ENCODE measurements around the gene PRR12. TPM values are rescaled to one million over a fixed set of nuclear protein-coding genes. Genes with fewer than 3 reads are reported as not detected.

The PRR12 gene
- total and polyA plus RNA-seq, 2 donors from 2014 or later = 4.9 to 27.4 TPM

DNA sequence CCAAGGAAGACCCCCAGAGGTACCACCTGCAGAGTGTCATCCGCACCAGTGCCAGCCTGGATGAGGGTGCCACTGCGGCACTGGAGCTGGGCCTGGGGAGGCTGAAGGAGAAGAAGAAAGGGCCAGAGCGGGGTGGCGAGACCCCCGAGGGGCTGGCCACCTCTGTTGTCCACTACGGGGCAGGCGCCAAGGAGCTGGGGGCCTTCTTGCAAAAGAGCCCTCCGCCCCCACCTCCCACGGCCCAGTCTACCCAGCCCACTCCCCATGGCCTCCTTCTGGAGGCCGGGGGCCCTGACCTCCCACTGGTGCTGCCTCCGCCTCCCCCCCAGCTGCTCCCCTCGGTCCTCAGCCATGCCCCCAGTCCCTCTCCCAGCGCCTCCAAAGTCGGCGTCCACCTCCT lies 5.4 kb downstream of the PRR12 start:
- Histone ChIP-seq H3K9ac (ENCODE audit: low read length in 3 of 3) (no peak overlapping the region), H3K36me3 (ENCODE audit: control insufficient read depth in 2 of 3, insufficient read depth in 3 of 3, low read length in 3 of 3) (peaks cover 2 to 24% (median 2%) of the 10 kb centered on the region in 3 donors), H3K4me1 (ENCODE audit: control insufficient read depth in 2 of 3, insufficient read depth in 2 of 3, low read depth in 1 of 3, low read length in 3 of 3) (peaks cover 0 to 11% (median 0%) of the 10 kb centered on the region in 3 donors), H3K4me3 (ENCODE audit: low read length in 3 of 3) (no peak overlapping the region), H3K27me3 (ENCODE audit: control insufficient read depth, insufficient read depth, low read length) (no peaks in the 10 kb centered on the region), H3K9me3 (ENCODE audit: control insufficient read depth in 2 of 3, insufficient read depth in 1 of 3, low read length in 3 of 3) (no peaks in the 10 kb centered on the region), H3K27ac (ENCODE audit: low read depth in 2 of 2, low read length in 2 of 2) (no peak overlapping the region)
- intact Hi-C loops (cut with DNase I) = no loop called here
- DNase-seq (no peak), FAIRE-seq (no peak)
- TF ChIP-seq CTCF (IDR thresholded peaks at IDR 0.05; ENCODE audit: borderline replicate concordance, extremely low read depth, insufficient read depth) = no peak

DNA sequence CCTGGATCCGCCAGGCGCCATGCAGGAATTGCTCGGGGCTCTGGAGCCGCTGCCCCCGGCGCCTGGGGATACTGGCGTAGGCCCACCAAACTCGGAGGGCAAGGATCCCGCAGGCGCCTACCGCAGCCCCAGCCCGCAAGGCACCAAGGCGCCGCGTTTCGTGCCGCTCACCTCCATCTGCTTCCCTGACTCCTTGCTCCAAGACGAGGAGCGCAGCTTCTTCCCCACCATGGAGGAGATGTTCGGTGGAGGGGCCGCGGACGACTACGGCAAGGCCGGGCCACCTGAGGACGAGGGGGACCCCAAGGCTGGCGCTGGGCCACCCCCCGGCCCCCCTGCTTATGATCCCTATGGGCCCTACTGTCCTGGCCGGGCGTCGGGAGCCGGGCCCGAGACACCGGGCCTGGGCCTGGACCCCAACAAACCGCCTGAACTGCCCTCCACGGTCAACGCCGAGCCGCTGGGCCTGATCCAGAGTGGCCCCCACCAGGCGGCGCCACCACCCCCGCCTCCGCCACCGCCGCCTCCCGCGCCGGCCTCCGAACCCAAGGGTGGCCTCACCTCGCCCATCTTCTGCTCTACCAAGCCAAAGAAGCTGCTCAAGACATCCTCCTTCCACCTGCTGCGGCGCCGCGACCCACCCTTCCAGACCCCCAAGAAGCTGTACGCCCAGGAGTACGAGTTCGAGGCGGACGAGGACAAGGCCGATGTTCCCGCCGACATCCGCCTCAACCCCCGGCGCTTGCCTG lies 6.1 kb downstream of the PRR12 start:
- no peak for TF ChIP-seq CTCF (IDR thresholded peaks at IDR 0.05; ENCODE audit: borderline replicate concordance, extremely low read depth, insufficient read depth)
- no peak overlapping the region for H3K4me3 ChIP-seq (ENCODE audit: low read length in 3 of 3)

DNA sequence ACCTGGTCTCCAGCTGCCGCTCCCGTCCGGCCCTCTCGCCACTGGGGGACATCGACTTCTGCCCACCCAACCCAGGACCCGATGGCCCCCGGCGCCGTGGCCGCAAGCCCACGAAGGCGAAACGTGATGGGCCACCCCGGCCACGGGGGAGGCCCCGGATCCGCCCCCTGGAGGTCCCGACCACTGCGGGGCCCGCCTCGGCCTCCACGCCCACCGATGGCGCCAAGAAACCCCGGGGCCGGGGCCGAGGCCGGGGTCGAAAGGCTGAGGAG lies 6.7 kb downstream of the PRR12 start:
- no peak for FAIRE-seq
- no peak overlapping the region for H3K27ac ChIP-seq (ENCODE audit: low read depth in 2 of 2, low read length in 2 of 2)
- H3K27me3 ChIP-seq (ENCODE audit: control insufficient read depth, insufficient read depth, low read length) = no peaks in the 10 kb centered on the region
- intact Hi-C loops (cut with DNase I) = no loop called here
- H3K4me3 ChIP-seq (ENCODE audit: low read length in 3 of 3) = no peak overlapping the region
- H3K9ac ChIP-seq (ENCODE audit: low read length in 3 of 3) = no peak overlapping the region
- peaks cover 0 to 6% (median 0%) of the 10 kb centered on the region in 3 donors for H3K4me1 ChIP-seq (ENCODE audit: control insufficient read depth in 2 of 3, insufficient read depth in 2 of 3, low read depth in 1 of 3, low read length in 3 of 3)
- H3K9me3 ChIP-seq (ENCODE audit: control insufficient read depth in 2 of 3, insufficient read depth in 1 of 3, low read length in 3 of 3) = no peaks in the 10 kb centered on the region
- DNase-seq = no peak
- TF ChIP-seq CTCF (IDR thresholded peaks at IDR 0.05; ENCODE audit: borderline replicate concordance, extremely low read depth, insufficient read depth) = no peak
- H3K36me3 ChIP-seq (ENCODE audit: control insufficient read depth in 2 of 3, insufficient read depth in 3 of 3, low read length in 3 of 3) = peaks cover 5 to 30% (median 5%) of the 10 kb centered on the region in 3 donors

More for the DNA sequence above, 6.1 kb downstream of the PRR12 start:
- peaks cover 0 to 11% (median 0%) of the 10 kb centered on the region in 3 donors for H3K4me1 ChIP-seq (ENCODE audit: control insufficient read depth in 2 of 3, insufficient read depth in 2 of 3, low read depth in 1 of 3, low read length in 3 of 3)
- H3K9me3 ChIP-seq (ENCODE audit: control insufficient read depth in 2 of 3, insufficient read depth in 1 of 3, low read length in 3 of 3) = no peaks in the 10 kb centered on the region
- H3K27me3 ChIP-seq (ENCODE audit: control insufficient read depth, insufficient read depth, low read length) = no peaks in the 10 kb centered on the region
- intact Hi-C loops (cut with DNase I) = no loop called here
- H3K27ac ChIP-seq (ENCODE audit: low read depth in 2 of 2, low read length in 2 of 2) = no peak overlapping the region
- H3K9ac ChIP-seq (ENCODE audit: low read length in 3 of 3) = no peak overlapping the region
- peaks cover 2 to 28% (median 5%) of the 10 kb centered on the region in 3 donors for H3K36me3 ChIP-seq (ENCODE audit: control insufficient read depth in 2 of 3, insufficient read depth in 3 of 3, low read length in 3 of 3)
- no peak for FAIRE-seq
- peak in 1 of 5 donors; percentile 81 for DNase-seq
